HG03558 (cell line): ENCODE data around the gene BCCIP.

Source experiments
- ATAC-seq: cut with Tn5 transposase; IDR thresholded peaks from one replicate; pipeline ENCODE4 v1.9.1; 2021; ENCODE audit warnings: moderate number of reproducible peaks; ENCODE audit not compliant: unreplicated experiment; ENCODE audit errors: extremely low read depth

The BCCIP gene

GRCh38 chr10:125882596-125882995, 59.2 kb downstream of the BCCIP start:
- ATAC-seq: no peak

GRCh38 chr10:125883211-125883610, 59.9 kb downstream of the BCCIP start:
- ATAC-seq: no peak
